OCI-LY7 (cell line): ENCODE results near the gene ZNF423. TPM values are rescaled to one million over a fixed set of nuclear protein-coding genes. Genes with fewer than 3 reads are reported as not detected.

Experiments
- BruUV-seq: library from RNA; stranded (reverse); fragments of 400-500 nt; replicated peaks from 2 replicates; lab custom pipeline; 2021; lab: Mats Ljungman, UMichigan
- CTCF ChIA-PET: fragments of 300-600 bp; sonication (Branson Sonifier 250); formaldehyde crosslinking; loops from one replicate; lab custom pipeline; 2022; ENCODE audit warnings: antibody characterized with exemption; ENCODE audit not compliant: unreplicated experiment; lab: Charles Lee
- POLR2A ChIA-PET: fragments of 300-600 bp; sonication (Branson Sonifier 250); formaldehyde crosslinking; loops from one replicate; lab custom pipeline; 2022; ENCODE audit warnings: antibody characterized with exemption; lab: Charles Lee
- DNase-seq: peaks from one replicate; pipeline ENCODE4 v3.0.0-alpha.2; 2015; ENCODE audit warnings: low spot score
- H2AFZ ChIP-seq: fragments of 200-600 bp; sonication (generic), shearing (Covaris generic); 2 replicates; pipeline ENCODE4 v1.6.1; 2014; ENCODE audit warnings: mild to moderate bottlenecking, antibody characterized with exemption, low read length, moderate library complexity
- H3K27ac ChIP-seq: fragments of 200-600 bp; sonication (generic); 2 replicates; pipeline ENCODE4 v1.5.1; 2014; ENCODE audit warnings: mixed run types, low read depth, mild to moderate bottlenecking, moderate library complexity, low read length, inconsistent platforms; ENCODE audit not compliant: poor library complexity, severe bottlenecking
- H3K36me3 ChIP-seq: fragments of 200-600 bp; sonication (generic); 2 replicates; pipeline ENCODE4 v1.6.1; 2014; ENCODE audit warnings: mild to moderate bottlenecking, antibody characterized with exemption, low read length, moderate library complexity, mixed read lengths; ENCODE audit not compliant: insufficient read depth
- H3K4me1 ChIP-seq: fragments of 200-600 bp; sonication (generic); 2 replicates; pipeline ENCODE4 v1.5.1; 2014; ENCODE audit warnings: mild to moderate bottlenecking, low read length; ENCODE audit not compliant: insufficient read depth, poor library complexity, severe bottlenecking
- H3K4me2 ChIP-seq: fragments of 200-600 bp; sonication (generic); 2 replicates; pipeline ENCODE4 v1.6.1; 2014; ENCODE audit warnings: mild to moderate bottlenecking, low read length
- H3K4me3 ChIP-seq: fragments of 200-600 bp; sonication (generic); 2 replicates; pipeline ENCODE4 v1.5.1; 2014; ENCODE audit warnings: mild to moderate bottlenecking, low read depth, low read length; ENCODE audit not compliant: poor library complexity, severe bottlenecking
- H3K79me2 ChIP-seq: fragments of 200-600 bp; sonication (generic); 2 replicates; pipeline ENCODE4 v1.6.1; 2016; ENCODE audit warnings: low read depth, mild to moderate bottlenecking, low read length, moderate library complexity, mixed read lengths; ENCODE audit not compliant: insufficient read depth
- H3K9me2 ChIP-seq: fragments of 200-600 bp; sonication (generic); 2 replicates; pipeline ENCODE4 v1.6.1; 2016; ENCODE audit warnings: mild to moderate bottlenecking, low read length, mixed read lengths; ENCODE audit not compliant: insufficient read depth
- H3K9me3 ChIP-seq: fragments of 200-600 bp; sonication (generic); 2 replicates; pipeline ENCODE4 v1.6.1; 2014; ENCODE audit warnings: mild to moderate bottlenecking, mixed run types, low read length, mixed read lengths
- H4K20me1 ChIP-seq: fragments of 200-600 bp; sonication (generic); 2 replicates; pipeline ENCODE4 v1.6.1; 2014; ENCODE audit warnings: mild to moderate bottlenecking, antibody characterized with exemption, low read length, moderate library complexity, mixed read lengths; ENCODE audit not compliant: insufficient read depth
- EZH2phosphoT487 ChIP-seq: fragments of 200-600 bp; sonication (generic); IDR thresholded peaks from 2 replicates; pipeline ENCODE4 v1.6.1; 2018; ENCODE audit warnings: low read depth, borderline replicate concordance, mild to moderate bottlenecking, mixed run types, antibody characterized with exemption, low read length, moderate library complexity, mixed read lengths
- intact Hi-C: fragments of 100-400 bp; cut with micrococcal nuclease; formaldehyde crosslinking; loops from one replicate; pipeline ENCODE4 v1.10.0; 2022; ENCODE audit not compliant: unreplicated experiment
- total RNA-seq, 2 experiments: library from RNA; depleted of rRNA in 1 of 2; stranded (reverse); fragments of >200 nt in 1 of 2; shearing (Covaris generic) in 1 of 2; gene quantifications; 2 replicates each; pipeline ENCODE4 v1.2.3, GENCODE V29; 2014 to 2022
- TF ChIP-seq, protein P1 (sequence below): fragments of 200-600 bp; sonication (generic); conservative IDR thresholded peaks from 2 replicates; pipeline ENCODE4 v1.5.1; 2014; ENCODE audit warnings: mild to moderate bottlenecking, antibody characterized with exemption, low read length, moderate library complexity, mixed read lengths

Gene ZNF423
- total RNA-seq, 2 experiments from 2014 or later = 0.09 to 0.13 TPM

DNA sequence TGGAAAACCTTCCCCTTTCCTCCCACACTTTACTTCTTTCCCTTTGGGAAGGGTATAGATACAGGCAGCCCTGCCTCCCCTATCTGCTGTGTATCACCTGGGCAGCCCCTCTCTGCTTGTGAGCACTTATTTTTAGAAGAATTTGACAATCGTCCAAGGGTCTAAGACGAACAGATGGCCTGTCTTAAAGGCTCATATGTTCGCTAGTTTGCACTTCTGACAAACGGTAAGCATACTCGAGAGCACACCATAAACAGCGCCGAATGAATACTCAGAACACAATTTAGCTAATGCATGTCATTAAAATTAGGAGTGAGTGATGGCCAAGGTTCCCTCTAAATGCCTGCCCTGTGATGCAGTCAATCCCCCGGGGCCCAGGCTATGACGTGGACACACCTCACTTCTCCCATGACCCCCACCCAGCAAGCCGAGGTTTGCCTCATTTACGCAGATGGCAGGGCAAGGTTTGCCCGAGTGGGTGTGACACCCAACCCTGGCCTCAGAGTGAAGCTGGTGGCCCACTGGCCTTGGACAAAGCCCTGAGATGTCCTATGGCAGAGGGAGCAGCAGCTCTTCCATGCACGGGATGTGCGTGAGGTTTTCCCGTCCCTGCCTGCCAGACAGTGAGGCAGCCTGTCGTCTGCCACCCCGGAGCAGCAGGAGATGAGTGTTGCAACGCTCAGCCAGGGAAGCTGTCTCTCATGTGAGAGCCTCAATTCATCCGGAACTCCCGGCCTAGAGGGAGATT lies 357.1 kb downstream of the ZNF423 start:
- TF ChIP-seq, protein P1, sequence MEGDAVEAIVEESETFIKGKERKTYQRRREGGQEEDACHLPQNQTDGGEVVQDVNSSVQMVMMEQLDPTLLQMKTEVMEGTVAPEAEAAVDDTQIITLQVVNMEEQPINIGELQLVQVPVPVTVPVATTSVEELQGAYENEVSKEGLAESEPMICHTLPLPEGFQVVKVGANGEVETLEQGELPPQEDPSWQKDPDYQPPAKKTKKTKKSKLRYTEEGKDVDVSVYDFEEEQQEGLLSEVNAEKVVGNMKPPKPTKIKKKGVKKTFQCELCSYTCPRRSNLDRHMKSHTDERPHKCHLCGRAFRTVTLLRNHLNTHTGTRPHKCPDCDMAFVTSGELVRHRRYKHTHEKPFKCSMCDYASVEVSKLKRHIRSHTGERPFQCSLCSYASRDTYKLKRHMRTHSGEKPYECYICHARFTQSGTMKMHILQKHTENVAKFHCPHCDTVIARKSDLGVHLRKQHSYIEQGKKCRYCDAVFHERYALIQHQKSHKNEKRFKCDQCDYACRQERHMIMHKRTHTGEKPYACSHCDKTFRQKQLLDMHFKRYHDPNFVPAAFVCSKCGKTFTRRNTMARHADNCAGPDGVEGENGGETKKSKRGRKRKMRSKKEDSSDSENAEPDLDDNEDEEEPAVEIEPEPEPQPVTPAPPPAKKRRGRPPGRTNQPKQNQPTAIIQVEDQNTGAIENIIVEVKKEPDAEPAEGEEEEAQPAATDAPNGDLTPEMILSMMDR = no peak
- no peak for TF ChIP-seq EZH2phosphoT487
- no peaks in the 10 kb centered on the region for H3K9me2 ChIP-seq
- CTCF ChIA-PET = no interaction called here
- intact Hi-C loops = loop anchor here (10.0 kb wide), 1 partner anchor 96 kb away; no protein-coding TSS in a partner anchor
- no peaks in the 10 kb centered on the region for H3K36me3 ChIP-seq
- H2AFZ ChIP-seq = no peak overlapping the region
- H3K79me2 ChIP-seq = no peaks in the 10 kb centered on the region
- no TSS peak for BruUV-seq
- H3K4me2 ChIP-seq = no peak overlapping the region
- POLR2A ChIA-PET = interaction anchor here (0.7 to 1.2 kb wide), 2 partner anchors 56 to 89 kb away, joined by 3 read pairs; no protein-coding TSS in a partner anchor
- H3K4me1 ChIP-seq = peaks cover 11% of the 10 kb centered on the region
- no peaks in the 10 kb centered on the region for H4K20me1 ChIP-seq
- DNase-seq = no peak
- H3K27ac ChIP-seq = no peak overlapping the region
- H3K9me3 ChIP-seq = no peaks in the 10 kb centered on the region
- H3K4me3 ChIP-seq = no peak overlapping the region

DNA sequence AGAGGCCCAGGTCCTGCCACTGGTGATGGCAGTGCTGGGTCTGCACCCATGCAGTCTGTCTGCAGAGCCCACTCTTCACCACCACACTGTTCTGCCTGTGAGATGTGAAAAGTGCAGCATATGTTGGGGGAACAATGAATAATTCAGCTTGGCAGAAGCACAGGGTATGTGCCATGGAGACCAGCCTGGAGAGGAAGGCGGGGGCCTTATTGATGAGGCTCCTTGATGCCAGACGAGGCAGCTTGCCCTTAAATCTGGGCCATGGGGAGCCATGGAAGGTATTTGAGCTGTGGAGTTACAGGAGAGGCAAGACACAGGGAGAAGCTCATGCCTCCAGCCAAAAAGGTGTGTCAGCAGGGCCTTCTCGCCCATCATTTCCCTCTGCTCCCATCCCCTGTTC lies 357.6 kb downstream of the ZNF423 start:
- TF ChIP-seq, protein P1 = no peak
- TF ChIP-seq EZH2phosphoT487 = no peak
- H3K4me2 ChIP-seq = no peak overlapping the region
- BruUV-seq = no TSS peak

DNA sequence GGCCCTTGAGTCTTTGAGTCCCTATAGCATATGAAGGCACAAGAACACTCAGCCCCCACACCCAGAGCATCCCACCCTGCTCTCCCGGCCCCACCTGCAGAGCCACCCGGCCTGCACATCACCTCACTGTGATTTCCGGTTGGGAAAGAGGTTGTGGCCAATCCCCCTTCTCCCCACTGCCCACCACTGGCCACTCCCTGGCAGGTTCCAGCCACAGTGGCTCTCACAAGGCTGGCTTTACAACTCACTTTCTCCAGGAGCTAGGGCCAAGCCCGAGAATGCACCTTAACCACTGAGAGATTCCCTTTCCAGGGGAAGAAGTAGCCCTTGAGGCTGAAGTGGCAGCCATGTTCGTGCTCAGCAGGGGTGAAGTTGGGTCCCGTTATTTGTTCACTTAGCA lies 358.4 kb downstream of the ZNF423 start:
- no peaks in the 10 kb centered on the region for H3K79me2 ChIP-seq
- H3K9me3 ChIP-seq = no peaks in the 10 kb centered on the region
- TF ChIP-seq, protein P1 = no peak
- no peak for TF ChIP-seq EZH2phosphoT487
- no peak overlapping the region for H3K27ac ChIP-seq
- no peaks in the 10 kb centered on the region for H3K9me2 ChIP-seq
- H4K20me1 ChIP-seq = no peaks in the 10 kb centered on the region
- intact Hi-C loops = loop anchor here (10.0 kb wide), 1 partner anchor 97 kb away; no protein-coding TSS in a partner anchor
- no peak overlapping the region for H3K4me2 ChIP-seq
- H3K4me1 ChIP-seq = peaks cover 14% of the 10 kb centered on the region
- no peak overlapping the region for H2AFZ ChIP-seq
- BruUV-seq = no TSS peak
- ChIA-PET CTCF (no interaction called here), POLR2A (no interaction called here)
- no peaks in the 10 kb centered on the region for H3K36me3 ChIP-seq
- no peak overlapping the region for H3K4me3 ChIP-seq
- no peak for DNase-seq

More for the DNA sequence above, 357.6 kb downstream of the ZNF423 start:
- Histone ChIP-seq H3K4me3 (no peak overlapping the region), H2AFZ (no peak overlapping the region), H3K9me3 (no peaks in the 10 kb centered on the region), H3K79me2 (no peaks in the 10 kb centered on the region), H3K27ac (no peak overlapping the region), H4K20me1 (no peaks in the 10 kb centered on the region), H3K9me2 (no peaks in the 10 kb centered on the region), H3K36me3 (no peaks in the 10 kb centered on the region), H3K4me1 (peaks cover 13% of the 10 kb centered on the region)
- intact Hi-C loops = loop anchor here (10.0 kb wide), 1 partner anchor 97 kb away; no protein-coding TSS in a partner anchor
- ChIA-PET POLR2A (interaction anchor here (0.7 to 1.2 kb wide), 2 partner anchors 56 to 90 kb away, joined by 3 read pairs; no protein-coding TSS in a partner anchor), CTCF (no interaction called here)
- no peak for DNase-seq
